Duodenal mucosa (tissue), 2 donors: ENCODE data around the gene DDX20.

Experiments used
- H3K27ac ChIP-seq: one replicate; pipeline ENCODE4 v1.7.0; 2013; ENCODE audit warnings: low read depth, low read length
- H3K27me3 ChIP-seq, 2 donors: one replicate each; pipeline ENCODE4 v1.7.0; 2013; ENCODE audit warnings: low read length in 2 of 2, control low read depth in 1 of 2; ENCODE audit not compliant: insufficient read depth in 2 of 2, control insufficient read depth in 1 of 2
- H3K36me3 ChIP-seq, 2 donors: one replicate each; pipeline ENCODE4 v1.7.0; 2013; ENCODE audit warnings: low read length in 2 of 2, control low read depth in 1 of 2; ENCODE audit not compliant: insufficient read depth in 2 of 2, control insufficient read depth in 1 of 2
- H3K4me1 ChIP-seq, 2 donors: one replicate each; pipeline ENCODE4 v1.7.0; 2013; ENCODE audit warnings: low read length in 2 of 2, control low read depth in 1 of 2; ENCODE audit not compliant: insufficient read depth in 2 of 2, control insufficient read depth in 1 of 2
- H3K4me3 ChIP-seq, 2 donors: one replicate each; pipeline ENCODE4 v1.7.0; 2013; ENCODE audit warnings: low read length in 2 of 2, low read depth in 1 of 2
- H3K9ac ChIP-seq, 2 donors: one replicate each; pipeline ENCODE4 v1.7.0; 2013; ENCODE audit warnings: low read length in 2 of 2, low read depth in 1 of 2
- H3K9me3 ChIP-seq, 2 donors: one replicate each; pipeline ENCODE4 v1.7.0; 2013; ENCODE audit warnings: low read length in 2 of 2, control low read depth in 1 of 2; ENCODE audit not compliant: control insufficient read depth in 1 of 2

Gene DDX20

DNA sequence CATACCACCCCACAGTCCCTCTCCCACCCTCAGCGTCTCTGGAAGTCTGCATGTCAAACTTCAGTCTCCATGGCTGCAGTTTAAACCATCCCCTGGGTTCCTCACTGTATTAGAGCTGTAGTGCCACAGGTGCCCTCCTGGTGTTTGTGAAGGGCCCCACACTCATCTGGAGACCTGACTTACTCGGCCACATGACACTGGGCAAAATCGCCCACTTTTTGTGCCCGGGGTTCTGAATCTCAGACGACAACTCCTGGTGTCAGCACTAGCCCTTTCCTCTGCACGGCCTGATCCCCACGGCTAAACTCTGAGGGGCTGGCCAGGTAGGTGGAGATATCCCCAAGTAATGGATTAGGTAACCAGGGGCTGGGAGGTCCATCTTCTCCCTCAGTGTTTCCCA lies 23.0 kb upstream of the DDX20 start:
- Histone ChIP-seq H3K27me3 (no peaks in the 10 kb centered on the region), H3K9ac (no peak overlapping the region), H3K4me1 (peaks cover 29 to 41% of the 10 kb centered on the region in 2 donors), H3K4me3 (no peak overlapping the region), H3K27ac (no peak overlapping the region), H3K9me3 (no peaks in the 10 kb centered on the region), H3K36me3 (no peaks in the 10 kb centered on the region)

DNA sequence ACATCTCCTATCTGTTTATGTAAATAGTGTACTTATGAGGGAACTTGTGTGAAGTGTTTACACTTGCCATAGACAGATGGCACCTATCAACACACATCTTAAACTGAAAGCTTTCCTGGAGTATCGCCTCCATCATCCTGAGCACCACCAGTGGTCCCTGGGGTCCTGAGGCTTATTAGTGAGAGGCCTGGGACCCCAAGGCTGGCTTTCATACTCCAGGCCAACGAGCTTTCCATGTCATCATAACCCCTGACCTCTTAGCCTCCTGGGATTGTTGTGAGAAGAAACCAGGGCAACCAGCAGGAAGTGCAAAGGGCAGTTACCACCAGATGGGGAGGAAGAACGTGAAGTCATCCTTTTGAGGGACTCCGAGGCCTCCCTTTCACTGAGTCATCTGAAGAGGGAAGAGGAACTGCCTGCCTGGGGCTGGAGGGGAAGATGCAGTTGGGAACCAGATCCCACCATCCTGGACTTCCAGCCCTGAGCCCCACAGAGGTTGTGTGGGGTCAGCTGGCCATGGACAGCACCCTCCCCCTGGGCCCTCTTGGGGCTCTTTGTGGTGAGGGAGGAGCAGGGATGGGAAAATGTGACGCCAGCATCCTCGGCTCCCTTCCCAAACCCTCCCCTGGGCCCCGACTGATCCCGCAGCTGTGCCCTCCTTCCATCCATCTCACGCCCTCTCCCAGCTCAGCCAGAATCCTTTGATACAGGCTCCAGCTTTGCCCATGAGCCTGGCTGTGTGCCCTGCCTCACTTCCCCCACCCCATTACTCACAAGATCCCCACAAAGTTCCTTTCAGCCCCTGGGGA lies 22.3 kb upstream of the DDX20 start:
- Histone ChIP-seq H3K4me3 (no peak overlapping the region), H3K9ac (no peak overlapping the region), H3K27ac (peak overlapping the region; percentile 54), H3K27me3 (peaks cover 0 to 4% of the 10 kb centered on the region in 2 donors), H3K4me1 (peaks cover 36 to 45% of the 10 kb centered on the region in 2 donors), H3K9me3 (no peaks in the 10 kb centered on the region), H3K36me3 (no peaks in the 10 kb centered on the region)

DNA sequence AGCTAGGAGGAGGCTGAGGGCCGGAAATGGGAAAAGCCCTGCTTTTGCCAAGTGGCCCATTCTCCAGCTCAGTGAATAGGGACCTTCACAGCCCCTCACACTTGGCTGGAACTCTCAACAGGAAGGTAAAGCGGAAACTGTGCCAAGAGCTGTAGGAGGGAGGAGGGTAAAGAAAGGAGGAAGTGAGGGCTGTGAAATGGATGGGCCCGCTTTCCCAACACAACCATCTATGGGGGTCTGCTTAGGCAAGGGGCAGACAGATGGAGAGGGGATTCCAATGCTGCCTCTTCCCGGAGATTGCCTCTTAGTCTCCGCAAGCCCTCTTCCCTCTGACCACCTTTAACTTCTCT lies 21.7 kb upstream of the DDX20 start:
- Histone ChIP-seq H3K4me1 (peaks cover 40 to 45% of the 10 kb centered on the region in 2 donors), H3K9me3 (no peaks in the 10 kb centered on the region), H3K4me3 (no peak overlapping the region), H3K9ac (no peak overlapping the region), H3K27ac (peak overlapping the region; percentile 54), H3K27me3 (peaks cover 0 to 4% of the 10 kb centered on the region in 2 donors), H3K36me3 (no peaks in the 10 kb centered on the region)

DNA sequence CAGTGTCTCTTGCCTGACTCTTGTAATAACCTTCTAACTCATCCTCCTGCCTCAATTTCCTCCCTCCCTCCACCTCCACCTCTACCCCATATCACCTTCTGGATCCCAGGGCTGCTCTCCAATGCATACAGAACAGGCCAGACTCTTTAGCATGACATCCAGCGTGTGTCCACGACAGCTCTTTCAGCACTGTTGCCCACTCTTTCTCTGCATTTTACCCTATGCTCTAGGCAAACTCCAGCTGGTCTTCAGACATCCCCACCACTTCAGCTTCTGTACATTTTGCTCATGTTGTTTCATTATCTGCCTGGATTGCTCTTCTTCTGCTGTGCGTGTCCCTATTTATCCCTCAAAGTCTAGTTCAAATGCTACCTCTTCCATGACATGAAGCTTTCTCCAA lies 21.3 kb upstream of the DDX20 start:
- Histone ChIP-seq H3K9me3 (no peaks in the 10 kb centered on the region), H3K36me3 (no peaks in the 10 kb centered on the region), H3K4me3 (peak overlapping the region in 1 of 2 donors; percentile 4), H3K4me1 (peaks cover 40 to 45% of the 10 kb centered on the region in 2 donors), H3K27me3 (peaks cover 0 to 4% of the 10 kb centered on the region in 2 donors), H3K9ac (no peak overlapping the region), H3K27ac (no peak overlapping the region)

DNA sequence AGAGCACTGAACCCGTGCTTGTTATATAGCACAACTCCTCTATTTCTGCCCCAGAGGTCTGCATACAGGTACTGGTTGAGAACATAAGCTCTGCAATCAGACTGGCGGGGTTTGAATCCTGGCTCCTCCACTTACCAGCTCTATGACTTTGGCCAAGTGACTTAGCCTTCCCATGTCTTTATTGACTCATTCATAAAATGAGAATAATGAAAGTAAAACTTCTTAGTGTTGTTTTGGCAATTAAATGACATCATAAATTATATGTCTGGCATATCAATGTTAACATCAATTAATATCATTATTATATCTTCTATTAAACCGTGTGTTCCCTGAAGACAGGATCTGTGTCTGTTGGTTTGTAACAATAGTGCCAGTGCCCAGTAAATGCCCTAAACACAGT lies 20.8 kb upstream of the DDX20 start:
- peak overlapping the region in 1 of 2 donors; percentile 4 for H3K4me3 ChIP-seq
- no peak overlapping the region for H3K9ac ChIP-seq
- peaks cover 0 to 4% of the 10 kb centered on the region in 2 donors for H3K27me3 ChIP-seq
- no peaks in the 10 kb centered on the region for H3K36me3 ChIP-seq
- H3K4me1 ChIP-seq = peaks cover 44 to 45% of the 10 kb centered on the region in 2 donors
- H3K27ac ChIP-seq = no peak overlapping the region
- H3K9me3 ChIP-seq = no peaks in the 10 kb centered on the region

DNA sequence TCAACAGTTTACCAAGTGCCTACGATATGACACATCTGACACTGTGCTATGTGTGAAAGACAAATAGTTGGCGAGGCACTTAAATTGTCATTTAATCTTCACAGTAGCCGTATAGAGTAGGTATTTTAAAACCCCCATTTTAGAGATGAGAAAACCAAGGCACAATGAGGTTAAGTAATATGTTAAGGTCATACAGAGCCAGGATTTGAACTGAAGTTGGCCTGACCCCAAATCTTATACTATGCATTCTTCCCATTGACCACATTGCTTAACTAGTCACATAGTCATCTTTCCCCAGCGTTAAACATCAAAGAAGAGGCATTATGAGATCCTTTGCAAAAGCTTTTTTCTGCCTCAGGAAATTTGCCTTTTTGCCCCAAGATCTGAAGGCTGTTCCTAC lies 20.4 kb upstream of the DDX20 start:
- Histone ChIP-seq H3K36me3 (no peaks in the 10 kb centered on the region), H3K4me1 (peaks cover 45 to 47% of the 10 kb centered on the region in 2 donors), H3K27me3 (peaks cover 0 to 4% of the 10 kb centered on the region in 2 donors), H3K9ac (no peak overlapping the region), H3K9me3 (no peaks in the 10 kb centered on the region), H3K4me3 (no peak overlapping the region), H3K27ac (no peak overlapping the region)

DNA sequence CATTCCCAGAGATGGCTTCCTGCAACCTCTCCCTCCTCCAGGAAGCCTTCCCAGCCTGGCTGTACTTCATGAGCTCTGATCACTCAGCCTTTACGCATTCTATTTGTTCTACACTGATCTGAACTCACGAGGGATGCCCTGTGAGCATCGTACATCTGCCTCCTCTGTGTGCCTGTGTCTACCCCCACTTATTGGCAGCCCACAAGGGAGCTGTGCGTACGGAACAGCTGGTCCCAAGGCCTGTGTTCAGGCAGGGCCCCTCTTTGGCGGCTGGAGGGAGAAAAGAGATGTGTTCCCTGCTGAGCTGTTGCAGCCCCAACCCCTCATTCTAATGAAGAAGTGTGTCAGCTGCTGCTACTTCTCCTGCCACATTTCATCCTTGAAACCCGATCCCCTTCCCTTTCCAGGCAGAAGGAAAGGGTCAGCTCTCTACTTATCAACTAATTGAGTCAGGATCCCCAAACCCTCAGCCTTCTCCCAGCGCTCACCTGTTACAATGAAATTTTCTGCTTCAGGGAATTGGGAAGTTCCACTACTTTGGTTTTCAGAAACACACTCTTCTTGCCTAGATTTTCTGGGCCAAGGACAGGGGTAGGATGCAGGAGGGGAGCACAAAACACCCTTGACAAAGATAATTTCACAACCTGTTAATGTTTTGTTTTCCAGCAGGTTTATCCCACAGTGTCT lies 19.7 kb upstream of the DDX20 start:
- Histone ChIP-seq H3K9ac (no peak overlapping the region), H3K36me3 (no peaks in the 10 kb centered on the region), H3K4me3 (no peak overlapping the region), H3K27me3 (peaks cover under 1 to 5% of the 10 kb centered on the region in 2 donors), H3K9me3 (no peaks in the 10 kb centered on the region), H3K27ac (no peak overlapping the region), H3K4me1 (peaks cover 41 to 49% of the 10 kb centered on the region in 2 donors)

DNA sequence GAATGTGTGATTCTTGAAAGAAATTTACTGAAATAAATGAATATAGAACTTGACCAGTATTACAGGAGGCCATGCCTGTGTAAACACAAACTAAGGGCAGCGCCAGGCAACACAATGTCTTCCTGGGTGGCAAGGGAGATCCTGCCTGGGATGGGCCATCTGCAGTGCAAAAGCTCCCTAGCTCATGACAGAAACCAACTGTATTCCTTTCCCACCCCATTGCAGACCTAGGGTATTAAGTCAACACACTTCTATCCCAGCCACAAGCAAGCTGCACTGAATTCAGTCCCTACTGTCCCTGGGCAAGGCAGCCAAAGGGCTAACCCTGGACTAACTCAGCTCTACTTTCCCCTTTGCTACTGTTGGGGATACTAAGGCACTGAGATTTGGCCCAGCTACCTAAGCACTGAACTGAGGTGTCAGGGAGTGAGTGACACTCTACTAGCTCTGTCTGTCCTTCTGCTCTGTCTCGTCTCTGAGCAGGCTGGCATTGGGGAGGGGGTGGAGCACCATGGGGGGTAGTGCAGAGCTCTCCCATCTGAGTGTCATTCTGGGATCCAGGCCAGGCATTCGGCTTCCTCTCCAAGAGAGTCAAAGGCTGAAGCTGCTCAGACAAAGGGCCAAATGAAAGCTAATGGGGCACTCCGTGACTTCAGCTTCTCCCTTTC lies 19.0 kb upstream of the DDX20 start:
- Histone ChIP-seq H3K36me3 (no peaks in the 10 kb centered on the region), H3K27me3 (peaks cover 4 to 10% of the 10 kb centered on the region in 2 donors), H3K4me1 (peaks cover 39 to 49% of the 10 kb centered on the region in 2 donors), H3K9ac (no peak overlapping the region), H3K4me3 (no peak overlapping the region), H3K27ac (no peak overlapping the region), H3K9me3 (no peaks in the 10 kb centered on the region)

DNA sequence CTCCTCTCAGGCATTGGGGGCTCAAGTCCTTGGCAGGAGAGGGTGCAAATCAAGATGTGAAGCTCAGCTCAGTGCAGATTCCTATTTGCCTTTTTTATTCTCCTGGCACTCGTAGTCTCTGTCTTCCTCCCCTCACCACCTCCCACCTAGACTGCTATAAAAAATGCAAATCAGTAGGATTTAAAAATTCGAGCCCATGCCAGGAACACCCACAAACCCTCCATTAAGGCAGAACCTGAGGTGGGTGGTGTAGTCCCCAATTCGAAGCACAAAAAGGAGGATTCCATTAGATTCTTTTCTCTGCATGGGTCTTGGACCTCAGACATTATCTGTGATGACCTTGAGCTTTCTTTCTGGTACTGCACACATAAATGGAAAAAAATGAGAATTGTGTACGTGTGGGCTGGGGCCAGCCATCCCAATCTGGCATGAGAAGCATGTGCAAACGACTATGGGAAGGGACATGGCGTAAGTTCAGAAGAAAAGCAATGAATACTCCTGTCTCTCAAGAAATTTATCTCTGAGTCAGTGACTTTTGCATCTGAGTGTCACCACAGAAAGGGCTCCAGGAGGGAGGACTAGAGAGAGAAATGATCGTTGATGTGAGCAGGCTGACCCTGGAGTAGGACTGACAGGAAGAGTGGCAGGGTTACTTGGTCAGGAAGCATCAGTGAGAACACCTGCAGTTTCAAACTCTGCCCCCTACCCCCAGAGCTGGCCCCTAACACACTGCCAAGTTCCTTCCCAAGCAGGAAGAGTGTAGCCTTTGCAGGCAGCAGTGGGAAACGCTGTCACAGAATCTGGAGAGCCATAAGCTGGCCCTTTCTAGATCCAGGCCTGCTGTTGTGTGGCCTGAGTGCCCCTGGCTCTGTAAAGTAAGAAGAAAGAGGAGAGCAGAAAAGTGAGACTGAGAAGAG lies 18.2 kb upstream of the DDX20 start:
- Histone ChIP-seq H3K9ac (peak overlapping the region; percentile 65 to 69), H3K4me3 (peak overlapping the region; percentile 81 to 84), H3K36me3 (no peaks in the 10 kb centered on the region), H3K27me3 (peaks cover 4 to 10% of the 10 kb centered on the region in 2 donors), H3K27ac (no peak overlapping the region), H3K9me3 (no peaks in the 10 kb centered on the region), H3K4me1 (peaks cover 39 to 48% of the 10 kb centered on the region in 2 donors)
